ENCODE data around the gene KRTAP12-3.
"Not testable (repeated sequence)": the region's sequence is repeated elsewhere in the genome, so short reads cannot be mapped to it uniquely, and the experiment has no call there.

KRTAP12-3 gene

GRCh38 chr21:44686843-44687561, 29.3 kb downstream of the KRTAP12-3 start:
- DNase-seq, result no peak

DNA sequence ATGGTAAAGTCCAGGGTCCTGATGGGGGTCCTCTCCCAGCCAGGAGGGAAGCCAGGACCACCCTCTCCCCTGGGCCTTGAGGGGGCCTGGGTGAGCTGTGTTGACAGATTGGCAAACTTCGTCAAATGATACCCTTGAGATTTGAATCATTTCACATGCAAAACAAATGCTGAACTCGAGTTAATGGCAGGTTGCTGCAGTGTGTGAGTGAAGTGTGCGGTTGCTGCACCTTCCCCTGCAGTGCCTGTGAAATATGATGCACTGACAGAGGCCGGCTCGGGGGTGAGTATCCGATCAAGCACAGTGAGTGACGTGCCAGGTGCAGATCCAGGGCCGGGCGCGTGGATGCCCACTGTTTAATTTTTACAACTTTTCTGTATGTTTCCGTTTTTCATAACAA, 29.9 kb downstream of the KRTAP12-3 start:
- peak; percentile 77 for DNase-seq

- not testable (repeated sequence) for DNase-seq
Observed at GRCh38 chr21:44689740-44690139, 32.0 kb downstream of the KRTAP12-3 start.

DNA sequence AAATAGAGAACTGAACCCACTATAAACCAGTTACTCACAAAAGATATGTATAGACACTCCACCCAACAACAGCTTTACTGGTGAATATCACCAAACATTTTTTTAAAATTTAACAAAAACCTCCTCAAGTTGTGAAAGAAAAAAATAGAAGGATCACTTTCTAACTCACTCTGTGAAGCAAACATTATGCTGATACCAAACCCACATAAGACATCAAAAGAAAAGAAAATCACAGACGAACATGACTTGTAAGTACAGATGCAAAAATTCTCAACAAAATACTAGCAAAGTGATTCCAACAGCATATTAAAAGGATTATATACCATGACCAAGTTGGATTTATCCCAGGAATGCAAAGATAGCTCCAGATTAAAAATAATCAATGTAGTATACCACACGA, 34.0 kb downstream of the KRTAP12-3 start:
- no peak for DNase-seq

GRCh38 chr21:44692798-44693512, 35.2 kb downstream of the KRTAP12-3 start:
- DNase-seq, result no peak

GRCh38 chr21:44694776-44695175, 37.0 kb downstream of the KRTAP12-3 start:
- DNase-seq, result no peak

- DNase-seq, result no peak
Observed at GRCh38 chr21:44695184-44695583, 37.5 kb downstream of the KRTAP12-3 start.

DNA sequence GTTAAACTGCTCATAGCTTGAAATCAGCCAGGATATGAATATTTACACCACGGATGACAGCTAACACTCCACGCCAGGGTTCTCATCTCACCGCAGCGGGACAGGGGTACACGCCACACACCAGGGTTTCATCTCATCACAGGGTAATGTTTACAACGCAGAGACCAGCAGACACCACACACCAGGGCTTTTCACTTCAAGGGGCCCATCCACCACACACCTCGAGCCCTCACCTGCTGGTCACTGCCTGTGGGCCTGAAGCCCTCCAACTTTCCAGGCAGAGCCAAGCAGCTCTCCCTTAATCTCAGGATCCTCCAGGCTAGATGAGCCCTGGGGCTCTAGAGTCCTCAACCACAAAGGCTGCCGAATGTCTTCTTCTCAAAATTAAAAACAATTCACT, 37.9 kb downstream of the KRTAP12-3 start:
- DNase-seq, result no peak

GRCh38 chr21:44696572-44696971, 38.8 kb downstream of the KRTAP12-3 start:
- DNase-seq, result no peak

GRCh38 chr21:44697172-44697810, 39.6 kb downstream of the KRTAP12-3 start, which contains the start of gene KRTAP10-12:
Gene KRTAP10-12, plus strand, starts transcription at chr21:44697172. Its CDS starts 30 bp downstream, at chr21:44697202.
- not testable (repeated sequence) for DNase-seq

- no peak for DNase-seq
Observed at GRCh38 chr21:44697811-44698734, 40.3 kb downstream of the KRTAP12-3 start.

GRCh38 chr21:44699502-44700001, 41.8 kb downstream of the KRTAP12-3 start:
- no peak for DNase-seq

DNA sequence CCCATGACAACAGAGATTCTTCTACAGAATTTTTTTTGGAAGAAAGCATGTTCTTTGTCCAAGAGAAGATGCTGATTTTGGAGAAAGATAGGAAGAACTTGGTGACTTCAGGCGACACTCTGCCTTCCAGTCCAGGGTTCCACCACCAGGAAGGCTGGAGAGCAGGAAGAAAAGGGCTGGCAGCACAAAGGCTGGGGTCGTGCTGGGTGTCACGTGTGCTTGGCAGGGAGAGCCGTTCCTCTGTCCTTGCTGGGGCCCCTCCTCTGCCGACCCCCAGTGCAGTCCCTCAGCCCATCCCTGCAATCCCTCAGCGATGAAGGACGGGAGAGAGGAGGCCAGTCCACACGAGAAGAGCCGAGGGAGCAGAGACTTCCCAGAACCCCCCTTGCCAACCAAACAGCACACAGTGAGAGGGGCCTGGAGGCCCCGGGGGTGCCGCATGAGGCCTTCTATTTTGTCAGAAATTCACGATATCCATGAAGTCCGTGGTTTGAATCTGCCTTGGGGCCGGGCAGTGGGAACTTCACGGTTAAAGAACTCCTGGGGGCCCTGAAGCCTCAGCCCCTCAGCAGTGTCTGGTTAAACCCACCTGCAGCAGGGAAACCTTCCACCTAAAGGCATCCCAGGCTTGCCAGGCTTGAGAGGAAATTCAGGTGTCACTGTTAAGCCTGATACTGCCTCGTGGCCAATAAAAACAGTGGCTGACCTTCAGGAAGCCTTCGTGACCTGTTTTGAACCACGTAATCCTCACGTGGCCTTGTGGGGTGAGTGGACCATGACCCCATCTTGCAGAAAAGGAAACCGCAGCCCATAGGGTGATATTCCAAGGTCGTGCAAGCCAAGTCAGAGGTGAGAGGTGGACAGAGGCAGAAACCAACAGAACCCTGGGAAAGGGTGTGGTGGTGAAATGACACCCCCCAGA, 42.6 kb downstream of the KRTAP12-3 start:
- no peak for DNase-seq

DNA sequence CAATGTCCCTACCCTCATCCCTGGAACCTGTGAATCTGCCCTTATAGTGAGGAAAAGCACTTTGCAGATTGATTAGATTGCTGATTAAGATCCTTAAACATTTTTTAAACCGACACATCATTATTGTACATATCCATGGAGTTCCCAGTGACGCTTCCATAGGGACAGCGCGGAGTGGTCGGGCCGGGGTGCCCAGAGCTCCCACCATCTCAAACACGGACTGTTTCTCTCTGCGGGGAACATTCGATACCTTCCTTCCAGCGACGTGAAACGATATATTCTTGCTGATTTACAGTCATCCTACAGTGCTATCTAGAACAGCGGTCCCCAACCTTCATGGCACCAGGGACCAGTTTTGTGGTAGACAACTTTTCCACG, 43.3 kb downstream of the KRTAP12-3 start:
- no peak for DNase-seq

DNA sequence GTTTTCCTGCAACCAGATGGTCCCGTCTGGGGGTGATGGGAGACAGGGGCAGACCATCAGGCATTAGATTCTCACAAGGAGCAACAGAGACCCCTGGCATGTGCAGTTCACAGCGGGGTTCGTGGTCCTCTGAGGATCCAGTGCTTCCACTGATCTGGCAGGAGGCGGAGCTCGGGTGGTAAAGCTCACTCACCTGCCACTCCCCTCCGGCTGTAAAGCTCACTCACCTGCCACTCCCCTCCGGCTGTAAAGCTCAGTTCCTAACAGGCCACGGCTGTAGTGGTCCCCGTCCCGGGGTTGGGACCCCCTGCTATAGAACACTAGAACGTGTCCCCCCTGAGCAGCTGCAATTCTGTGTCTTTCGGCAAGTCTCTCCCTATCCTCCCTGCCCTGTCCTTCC, 43.8 kb downstream of the KRTAP12-3 start:
- no peak for DNase-seq

DNA sequence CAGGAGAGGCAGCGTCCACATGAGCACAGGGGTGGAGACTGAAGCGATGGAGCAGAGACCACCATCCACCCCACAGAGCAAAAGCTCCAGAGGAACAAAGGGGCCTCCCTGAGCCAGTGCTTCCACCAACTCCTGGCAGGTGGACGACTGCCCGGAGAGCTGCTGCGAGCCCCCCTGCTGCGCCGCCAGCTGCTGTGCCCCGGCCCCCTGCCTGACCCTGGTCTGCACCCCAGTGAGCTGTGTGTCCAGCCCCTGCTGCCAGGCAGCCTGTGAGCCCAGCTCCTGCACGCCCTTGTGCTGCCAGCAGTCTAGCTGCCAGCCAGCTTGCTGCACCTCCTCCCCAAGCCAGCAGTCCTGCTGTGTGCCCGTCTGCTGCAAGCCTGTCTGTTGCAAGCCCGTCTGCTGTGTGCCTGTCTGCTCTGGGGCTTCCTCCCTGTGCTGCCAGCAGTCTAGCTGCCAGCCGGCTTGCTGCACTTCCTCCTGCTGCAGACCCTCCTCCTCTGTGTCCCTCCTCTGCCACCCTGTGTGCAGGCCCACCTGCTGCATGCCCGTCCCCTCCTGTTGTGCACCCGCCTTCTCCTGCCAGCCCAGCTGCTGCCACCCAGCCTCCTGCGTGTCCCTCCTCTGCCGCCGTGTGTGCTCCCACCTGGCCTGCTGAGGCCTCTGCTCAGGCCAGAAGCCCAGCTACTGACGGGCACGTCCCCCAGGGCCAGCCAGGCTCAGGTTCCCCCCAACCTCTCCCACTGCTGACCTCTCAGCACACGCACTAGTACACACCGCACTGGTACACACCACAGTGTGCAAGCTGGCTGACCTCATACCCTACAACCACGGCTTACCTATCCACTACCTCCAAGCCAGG, 44.6 kb downstream of the KRTAP12-3 start:
- DNase-seq, result no peak

DNA sequence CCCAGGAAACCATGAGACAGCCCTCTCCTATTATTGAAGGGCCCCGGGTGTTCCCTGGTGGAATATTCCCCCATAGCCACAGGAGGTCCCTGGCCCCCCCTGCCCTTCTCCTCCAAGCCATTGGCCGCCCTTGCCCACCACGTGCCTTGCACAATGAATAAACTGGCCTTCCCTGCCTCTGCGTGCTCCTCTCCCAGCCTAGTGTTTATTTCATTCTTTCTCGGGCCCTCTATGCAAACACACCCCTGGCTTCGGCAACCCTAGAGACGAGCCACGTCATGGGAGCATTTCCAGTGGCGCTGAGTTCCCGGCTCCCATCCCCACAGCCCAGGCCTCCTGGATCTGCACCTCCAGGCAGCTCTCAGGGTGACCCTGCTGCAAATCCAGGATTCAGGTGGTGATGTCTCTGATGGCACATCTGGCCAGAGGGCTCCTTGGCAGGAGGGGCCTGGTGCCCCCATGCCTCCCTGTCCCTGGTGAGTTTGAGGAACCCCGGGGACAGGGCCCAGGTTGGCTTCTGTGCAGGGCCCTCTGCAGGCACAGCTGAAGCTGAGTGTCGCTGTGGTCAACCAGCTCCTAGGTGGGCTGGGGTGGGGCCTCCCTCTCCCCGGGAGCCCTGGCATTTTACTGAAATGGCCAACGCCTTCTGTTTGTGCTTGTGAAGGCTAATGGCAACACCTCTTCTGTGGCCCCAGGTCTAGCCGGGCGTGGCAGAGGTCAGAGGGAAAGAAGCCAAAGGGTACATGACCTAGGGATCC, 45.4 kb downstream of the KRTAP12-3 start:
- DNase-seq, result no peak

DNA sequence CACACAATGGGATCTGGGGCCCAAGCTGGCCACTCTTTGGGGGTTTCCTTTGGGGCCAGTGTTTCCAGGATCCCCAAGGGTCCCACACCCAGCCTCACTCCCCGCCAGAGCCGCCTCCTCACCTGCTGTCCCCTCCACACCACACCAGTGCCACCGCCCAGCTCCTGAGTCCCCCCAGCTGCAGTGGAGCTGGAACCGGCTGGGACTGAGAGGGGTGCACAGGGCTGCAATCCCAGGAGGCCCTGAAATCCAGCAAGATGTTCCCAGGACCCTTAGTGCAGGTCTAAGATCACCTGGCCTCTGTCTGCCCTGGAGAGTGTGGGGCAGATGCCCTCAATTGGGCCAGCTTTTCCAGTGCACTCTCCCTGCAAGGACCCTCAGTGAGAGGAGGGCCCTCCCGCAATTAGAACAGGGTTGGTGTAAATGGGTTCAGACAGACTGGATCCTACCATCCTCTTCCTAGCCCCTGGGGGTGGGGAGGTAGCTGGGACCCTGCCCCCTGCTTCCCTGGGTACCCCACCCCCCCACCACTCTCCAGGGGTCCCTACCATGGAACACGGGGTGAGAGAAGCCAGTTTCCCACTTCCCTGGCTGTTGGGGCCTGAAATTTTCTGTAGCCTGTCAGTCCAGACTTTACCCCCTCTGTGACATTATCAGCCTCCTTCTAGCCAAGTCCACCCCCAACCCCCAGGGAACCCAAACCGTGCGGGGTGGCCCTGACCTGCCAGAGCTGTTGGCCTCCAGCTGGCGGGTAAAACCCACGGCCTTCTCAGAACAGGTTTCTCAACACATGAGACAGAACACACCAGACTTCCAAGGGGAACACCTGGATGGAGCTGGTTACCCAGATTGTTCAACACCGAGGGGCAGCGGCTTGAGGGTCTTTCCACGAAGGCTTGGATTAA, 46.3 kb downstream of the KRTAP12-3 start:
- no peak for DNase-seq

GRCh38 chr21:44704636-44705001, 46.9 kb downstream of the KRTAP12-3 start:
- no peak for DNase-seq
